Calu3 (cell line): ENCODE data around the gene SETBP1. TPM values are rescaled to one million over a fixed set of nuclear protein-coding genes. Genes with fewer than 3 reads are reported as not detected.

Experiments used
- BruUV-seq: library from RNA; stranded (reverse); fragments of 400-500 nt; replicated peaks from 2 replicates; lab custom pipeline; 2021; lab: Mats Ljungman, UMichigan
- CTCF ChIA-PET: fragments of 300-600 bp; sonication (Branson Sonifier 250); formaldehyde crosslinking; loops from one replicate; lab custom pipeline; 2022; ENCODE audit warnings: antibody characterized with exemption; lab: Charles Lee
- DNase-seq: peaks from one replicate; pipeline ENCODE4 v3.0.0; 2022
- H3K27ac Mint-ChIP-seq: one replicate; pipeline ENCODE4 v1.8.0; 2022; ENCODE audit warnings: mixed read lengths; ENCODE audit not compliant: unreplicated experiment
- H3K27me3 Mint-ChIP-seq: one replicate; pipeline ENCODE4 v1.8.0; 2022; ENCODE audit warnings: mixed read lengths; ENCODE audit not compliant: unreplicated experiment
- H3K36me3 Mint-ChIP-seq: one replicate; pipeline ENCODE4 v1.8.0; 2022; ENCODE audit warnings: mild to moderate bottlenecking, moderate library complexity, mixed read lengths; ENCODE audit not compliant: insufficient read depth, unreplicated experiment
- H3K4me1 Mint-ChIP-seq: one replicate; pipeline ENCODE4 v1.8.0; 2022; ENCODE audit warnings: mild to moderate bottlenecking, low read depth, mixed read lengths; ENCODE audit not compliant: unreplicated experiment
- H3K4me3 Mint-ChIP-seq: one replicate; pipeline ENCODE4 v1.8.0; 2022; ENCODE audit warnings: mild to moderate bottlenecking, low read depth, moderate library complexity, mixed read lengths; ENCODE audit not compliant: unreplicated experiment
- H3K9me3 Mint-ChIP-seq: one replicate; pipeline ENCODE4 v1.8.0; 2022; ENCODE audit warnings: low read depth, mixed read lengths; ENCODE audit not compliant: unreplicated experiment
- CTCF ChIP-seq: fragments of 200-600 bp; IDR thresholded peaks from one replicate; pipeline ENCODE4 v1.8.0; 2022; ENCODE audit warnings: antibody characterized with exemption; ENCODE audit not compliant: unreplicated experiment
- intact Hi-C: fragments of 100-400 bp; cut with micrococcal nuclease; formaldehyde crosslinking; loops from one replicate; pipeline ENCODE4 v1.10.0; 2022; ENCODE audit not compliant: unreplicated experiment
- total RNA-seq: library from RNA; stranded (reverse); gene quantifications from 2 replicates; pipeline ENCODE4 v1.2.3, GENCODE V29; 2022

Gene SETBP1
- total RNA-seq, 1 experiment from 2014 or later: 6.0 TPM

GRCh38 chr18:44816477-44816876 lies 135.8 kb downstream of the SETBP1 start:
- H3K9me3 Mint-ChIP-seq: no peaks in the 10 kb centered on the region
- peaks cover 13% of the 10 kb centered on the region for H3K4me1 Mint-ChIP-seq
- no peaks in the 10 kb centered on the region for H3K36me3 Mint-ChIP-seq
- H3K27ac Mint-ChIP-seq: no peak overlapping the region
- no peak overlapping the region for H3K4me3 Mint-ChIP-seq
- no peak for TF ChIP-seq CTCF
- H3K27me3 Mint-ChIP-seq: no peaks in the 10 kb centered on the region
- CTCF ChIA-PET: no interaction called here
- no TSS peak for BruUV-seq
- intact Hi-C loops: no loop called here
- DNase-seq: no peak

- Mint-ChIP-seq H3K9me3 (no peaks in the 10 kb centered on the region), H3K36me3 (no peaks in the 10 kb centered on the region), H3K27ac (no peak overlapping the region), H3K4me1 (peaks cover 24% of the 10 kb centered on the region), H3K4me3 (no peak overlapping the region), H3K27me3 (no peaks in the 10 kb centered on the region)
- CTCF ChIA-PET: no interaction called here
- intact Hi-C loops: no loop called here
- no peak for DNase-seq
- TF ChIP-seq CTCF: no peak
- BruUV-seq: no TSS peak
Observed at GRCh38 chr18:44817831-44818473, 137.3 kb downstream of the SETBP1 start.

- no peaks in the 10 kb centered on the region for H3K9me3 Mint-ChIP-seq
- no peak overlapping the region for H3K27ac Mint-ChIP-seq
- no peaks in the 10 kb centered on the region for H3K36me3 Mint-ChIP-seq
- intact Hi-C loops: no loop called here
- TF ChIP-seq CTCF: no peak
- DNase-seq: no peak
- peaks cover 32% of the 10 kb centered on the region for H3K4me1 Mint-ChIP-seq
- CTCF ChIA-PET: no interaction called here
- BruUV-seq: no TSS peak
- no peak overlapping the region for H3K4me3 Mint-ChIP-seq
- no peaks in the 10 kb centered on the region for H3K27me3 Mint-ChIP-seq
Observed at GRCh38 chr18:44818668-44819403, 138.1 kb downstream of the SETBP1 start.

GRCh38 chr18:44819944-44820510 lies 139.3 kb downstream of the SETBP1 start:
- Mint-ChIP-seq H3K4me3 (no peak overlapping the region), H3K4me1 (peaks cover 35% of the 10 kb centered on the region), H3K27me3 (no peaks in the 10 kb centered on the region), H3K36me3 (no peaks in the 10 kb centered on the region), H3K9me3 (no peaks in the 10 kb centered on the region), H3K27ac (no peak overlapping the region)
- CTCF ChIA-PET: no interaction called here
- intact Hi-C loops: no loop called here
- no peak for TF ChIP-seq CTCF
- BruUV-seq: no TSS peak
- DNase-seq: no peak
